Measurements from ENCODE around the gene CDCA3. TPM values are rescaled to one million over a fixed set of nuclear protein-coding genes. Genes with fewer than 3 reads are reported as not detected.

Gene CDCA3
- total and polyA plus RNA-seq, 2 of the 13 experiments (the other 11 are each of a cell fraction or from before 2014, with no cell fraction given): 32.7 to 56.5 TPM

DNA sequence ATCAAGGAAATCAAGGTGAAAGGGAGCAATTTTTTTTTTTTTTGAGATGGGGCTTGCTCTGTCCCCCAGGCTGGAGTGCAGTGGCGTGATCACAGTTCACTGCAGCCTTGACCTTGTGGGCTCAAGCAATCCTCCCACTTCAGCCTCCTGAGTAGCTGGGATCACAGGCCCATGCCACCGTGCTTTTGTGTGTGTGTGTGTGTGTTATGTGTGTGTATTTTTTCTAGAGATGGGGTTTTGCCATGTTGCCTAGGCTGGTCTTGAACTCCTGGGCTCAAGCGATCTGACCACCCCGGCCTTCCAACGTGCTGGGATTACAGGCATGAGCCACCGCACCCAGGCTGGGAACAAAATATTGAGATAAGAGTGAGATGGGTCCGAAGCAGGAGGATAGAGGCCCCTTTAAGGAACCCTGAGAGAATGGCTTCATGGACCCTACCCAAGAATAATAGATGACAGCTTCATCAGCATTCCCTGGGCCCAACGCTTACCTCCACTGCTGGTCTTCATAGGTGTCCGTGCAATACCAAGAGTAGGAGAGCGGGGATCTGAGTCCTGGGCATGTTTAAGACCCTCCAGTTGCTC lies 1.0 kb downstream of the CDCA3 start:
- TF ChIP-seq SMYD3 (CRISPR knock-in tag; IDR thresholded peaks at IDR 0.05) (no peak), HMG20B (CRISPR knock-in tag; conservative IDR thresholded peaks at IDR 0.05) (no peak), ZGPAT (CRISPR knock-in tag; IDR thresholded peaks at IDR 0.05) (no peak), ZMAT3 (CRISPR knock-in tag; conservative IDR thresholded peaks at IDR 0.05) (no peak), ZNF33A (CRISPR knock-in tag; IDR thresholded peaks at IDR 0.05; ENCODE audit: borderline replicate concordance) (no peak)
- intact Hi-C loops (cut with micrococcal nuclease; ENCODE audit: unreplicated experiment): no loop called here
- in situ Hi-C loops (cut with HindIII; ENCODE audit: extremely low pct_ligation_motif_present, low pct_unique_long_range_greater_than_20kb): no loop called here
- ATAC-seq (no peak), DNase-seq (ENCODE audit: low spot score) (no peak), FAIRE-seq (no peak)
- no TSS peak for BruUV-seq (replicated peaks)
- WGBS (ENCODE audit: low lambda C conversion rate): 75% methylated on average over 9 of the region's 10 CpGs
- ChIA-PET CTCF (ENCODE audit: low intra/inter-chr PET ratio, low total read pairs) (no interaction called here), POLR2A (interaction anchor here (4.1 kb wide), 1 partner anchor 22 kb away, joined by 50 read pairs; the partner anchor contains the start of gene SPSB2)
- Histone ChIP-seq H3K4me3 (replicated peaks in 1 of 3; ENCODE audit: insufficient read depth in 1 of 3, low read depth in 2 of 3, low read length in 3 of 3) (peak overlapping the region; percentile 65 to 95 (median 77)), H3K9me3 (ENCODE audit: low read length) (no peaks in the 10 kb centered on the region), H3K36me3 (replicated peaks in 1 of 2; ENCODE audit: control insufficient read depth in 1 of 2, insufficient read depth in 2 of 2, low read length in 2 of 2) (peaks cover 9 to 38% of the 10 kb centered on the region in 2 experiments), H3K4me2 (ENCODE audit: low read depth, low read length) (peak overlapping the region; percentile 92), H3K79me2 (ENCODE audit: insufficient read depth, low read length) (peaks cover 37% of the 10 kb centered on the region), H4K20me1 (ENCODE audit: insufficient read depth, low read length) (no peaks in the 10 kb centered on the region; the same call in 1 of the 2 replicates), H3K4me1 (ENCODE audit: insufficient read depth, low read length) (peaks cover 33% of the 10 kb centered on the region), H3K27ac (ENCODE audit: extremely low read length, insufficient read depth, low read length) (peak overlapping the region; percentile 82), H2AFZ (ENCODE audit: low read length) (no peak overlapping the region), H3K9ac (ENCODE audit: insufficient read depth, low read depth, low read length) (peak overlapping the region; percentile 86), H3K27me3 (ENCODE audit: control insufficient read depth in 1 of 2, insufficient read depth in 2 of 2, low read length in 2 of 2) (no peaks in the 10 kb centered on the region)

GRCh38 chr12:6849427-6849826 lies 1.7 kb downstream of the CDCA3 start:
- intact Hi-C loops (cut with micrococcal nuclease; ENCODE audit: unreplicated experiment): no loop called here
- H3K27ac ChIP-seq (ENCODE audit: extremely low read length, insufficient read depth, low read length): no peak overlapping the region
- POLR2A ChIA-PET: no interaction called here
- in situ Hi-C loops (cut with HindIII; ENCODE audit: extremely low pct_ligation_motif_present, low pct_unique_long_range_greater_than_20kb): no loop called here
- peaks cover 32% of the 10 kb centered on the region for H3K79me2 ChIP-seq (ENCODE audit: insufficient read depth, low read length)
- H3K9me3 ChIP-seq (ENCODE audit: low read length): no peaks in the 10 kb centered on the region
- 95% methylated on average over 2 of the region's 2 CpGs for WGBS (ENCODE audit: low lambda C conversion rate)
- H3K4me1 ChIP-seq (ENCODE audit: insufficient read depth, low read length): peaks cover 31% of the 10 kb centered on the region
- H3K36me3 ChIP-seq (replicated peaks in 1 of 2; ENCODE audit: control insufficient read depth in 1 of 2, insufficient read depth in 2 of 2, low read length in 2 of 2): peaks cover 10 to 38% of the 10 kb centered on the region in 2 experiments
- no peak overlapping the region for H2AFZ ChIP-seq (ENCODE audit: low read length)
- CTCF ChIA-PET (ENCODE audit: low intra/inter-chr PET ratio, low total read pairs): no interaction called here
- BruUV-seq (replicated peaks): no TSS peak
- H3K4me2 ChIP-seq (ENCODE audit: low read depth, low read length): peak overlapping the region; percentile 92; the same call in 1 of the 2 replicates
- H3K27me3 ChIP-seq (ENCODE audit: control insufficient read depth in 1 of 2, insufficient read depth in 2 of 2, low read length in 2 of 2): no peaks in the 10 kb centered on the region
- DNase-seq (ENCODE audit: low spot score) (no peak), FAIRE-seq (no peak), ATAC-seq (no peak)
- H3K9ac ChIP-seq (ENCODE audit: insufficient read depth, low read depth, low read length): no peak overlapping the region
- no peak overlapping the region for H3K4me3 ChIP-seq (replicated peaks in 1 of 3; ENCODE audit: insufficient read depth in 1 of 3, low read depth in 2 of 3, low read length in 3 of 3)
- H4K20me1 ChIP-seq (ENCODE audit: insufficient read depth, low read length): no peaks in the 10 kb centered on the region; the same call in 1 of the 2 replicates
- TF ChIP-seq HNRNPK (IDR thresholded peaks at IDR 0.05; ENCODE audit: low read depth, low read length, poor library complexity, severe bottlenecking) (no peak), SNRNP70 (IDR thresholded peaks at IDR 0.05; ENCODE audit: low read depth, low read length) (no peak), ZNF121 (CRISPR knock-in tag; IDR thresholded peaks at IDR 0.05) (no peak), UBTF (CRISPR knock-in tag; IDR thresholded peaks at IDR 0.05) (no peak), HNRNPH1 (optimal IDR thresholded peaks at IDR 0.05; ENCODE audit: low read depth, low read length) (no peak), KDM4B (CRISPR knock-in tag; IDR thresholded peaks at IDR 0.05) (no peak), SMAD1 (CRISPR knock-in tag; IDR thresholded peaks at IDR 0.05; ENCODE audit: borderline replicate concordance, low read depth) (no peak), ZNF644 (CRISPR knock-in tag; IDR thresholded peaks at IDR 0.05; ENCODE audit: low read depth) (no peak)
- TF ChIP-seq, protein P1, sequence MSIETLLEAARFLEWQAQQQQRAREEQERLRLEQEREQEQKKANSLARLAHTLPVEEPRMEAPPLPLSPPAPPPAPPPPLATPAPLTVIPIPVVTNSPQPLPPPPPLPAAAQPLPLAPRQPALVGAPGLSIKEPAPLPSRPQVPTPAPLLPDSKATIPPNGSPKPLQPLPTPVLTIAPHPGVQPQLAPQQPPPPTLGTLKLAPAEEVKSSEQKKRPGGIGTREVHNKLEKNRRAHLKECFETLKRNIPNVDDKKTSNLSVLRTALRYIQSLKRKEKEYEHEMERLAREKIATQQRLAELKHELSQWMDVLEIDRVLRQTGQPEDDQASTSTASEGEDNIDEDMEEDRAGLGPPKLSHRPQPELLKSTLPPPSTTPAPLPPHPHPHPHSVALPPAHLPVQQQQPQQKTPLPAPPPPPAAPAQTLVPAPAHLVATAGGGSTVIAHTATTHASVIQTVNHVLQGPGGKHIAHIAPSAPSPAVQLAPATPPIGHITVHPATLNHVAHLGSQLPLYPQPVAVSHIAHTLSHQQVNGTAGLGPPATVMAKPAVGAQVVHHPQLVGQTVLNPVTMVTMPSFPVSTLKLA (IDR thresholded peaks at IDR 0.05): no peak

Measured in HepG2 (cell line).